ENCODE results near the gene SYNDIG1. TPM values are rescaled to one million over a fixed set of nuclear protein-coding genes. Genes with fewer than 3 reads are reported as not detected.

The SYNDIG1 gene
- polyA plus RNA-seq, 1 of the 3 experiments (the other 2 are of a cell fraction): not detected

- no peak for TF ChIP-seq GABPA (IDR thresholded peaks at IDR 0.05; ENCODE audit: low read depth)
- TF ChIP-seq USF1 (IDR thresholded peaks at IDR 0.05; ENCODE audit: borderline replicate concordance, low read depth): no peak
- TF ChIP-seq EZH2phosphoT487 (IDR thresholded peaks at IDR 0.05; ENCODE audit: borderline replicate concordance, low read depth): no peak
- TF ChIP-seq CTCF (IDR thresholded peaks at IDR 0.05): no peak
- TF ChIP-seq POLR2AphosphoS5 (IDR thresholded peaks at IDR 0.05; ENCODE audit: low read depth, low read length): no peak
- no peak for TF ChIP-seq REST (IDR thresholded peaks at IDR 0.05; ENCODE audit: low read depth, low read length)
- TF ChIP-seq TEAD4 (IDR thresholded peaks at IDR 0.05; ENCODE audit: borderline replicate concordance, insufficient read depth): no peak
- no peak for TF ChIP-seq RFX5 (IDR thresholded peaks at IDR 0.05; ENCODE audit: low read length)
- no peak for TF ChIP-seq RXRA (IDR thresholded peaks at IDR 0.05; ENCODE audit: borderline replicate concordance, low read depth)
Observed at GRCh38 chr20:24654425-24654824, 185.0 kb downstream of the SYNDIG1 start (continued).

GRCh38 chr20:24656391-24656790, 187.0 kb downstream of the SYNDIG1 start:
- Histone ChIP-seq H3K4me3 (ENCODE audit: low read depth in 2 of 2, low read length in 1 of 2) (no peak overlapping the region), H3K27me3 (ENCODE audit: insufficient read depth) (no peaks in the 10 kb centered on the region), H2AFZ (ENCODE audit: low read depth) (no peak overlapping the region), H3K4me2 (no peak overlapping the region), H3K79me2 (ENCODE audit: insufficient read depth) (no peaks in the 10 kb centered on the region), H3F3A (replicated peaks; ENCODE audit: insufficient read depth) (no peaks in the 10 kb centered on the region), H3K9me2 (no peaks in the 10 kb centered on the region), H4K20me1 (ENCODE audit: insufficient read depth) (no peaks in the 10 kb centered on the region), H3K9me3 (no peaks in the 10 kb centered on the region), H3K9ac (no peak overlapping the region), H3K27ac (ENCODE audit: low read depth in 2 of 2, low read length in 1 of 2) (no peak overlapping the region), H3K4me1 (ENCODE audit: control insufficient read depth in 1 of 2, insufficient read depth in 2 of 2, low read depth in 1 of 2, low read length in 1 of 2) (peaks cover 9 to 24% of the 10 kb centered on the region in 2 experiments; a peak in 2 of 4 replicates), H3K36me3 (replicated peaks in 1 of 2; ENCODE audit: control insufficient read depth in 1 of 2, insufficient read depth in 2 of 2, low read length in 1 of 2) (no peaks in the 10 kb centered on the region)
- 75% methylated on average over 12 of the region's 12 CpGs for WGBS (ENCODE audit: low lambda C conversion rate)
- TF ChIP-seq GATA2 (CRISPR knock-in tag; IDR thresholded peaks at IDR 0.05): no peak
- TF ChIP-seq CHD2 (IDR thresholded peaks at IDR 0.05; ENCODE audit: low read length, partially characterized antibody): no peak
- TF ChIP-seq YY1 (IDR thresholded peaks at IDR 0.05; ENCODE audit: low read depth): no peak
- no peak for TF ChIP-seq RCOR1 (IDR thresholded peaks at IDR 0.05; ENCODE audit: low read length)
- TF ChIP-seq RAD21 (IDR thresholded peaks at IDR 0.05; ENCODE audit: low read length): no peak
- TF ChIP-seq CTCF (IDR thresholded peaks at IDR 0.05): no peak
- no peak for TF ChIP-seq TEAD4 (IDR thresholded peaks at IDR 0.05; ENCODE audit: borderline replicate concordance, insufficient read depth)
- no peak for TF ChIP-seq FOXJ3 (CRISPR knock-in tag; IDR thresholded peaks at IDR 0.05)
- TF ChIP-seq GABPA (IDR thresholded peaks at IDR 0.05; ENCODE audit: low read depth): no peak
- TF ChIP-seq MXI1 (IDR thresholded peaks at IDR 0.05; ENCODE audit: low read depth, low read length): no peak
- no peak for DNase-seq
- POLR2A ChIA-PET: no interaction called here
- CTCF ChIA-PET: no interaction called here

All from SK-N-SH (cell line).